Right hindlimb (tissue), 1 donor: ENCODE data around the gene DARS2.
A peak's percentile ranks its signal among the peaks of the same experiment; 100 is the strongest.
"Not testable (repeated sequence)": the region's sequence is repeated elsewhere in the genome, so short reads cannot be mapped to it uniquely, and the experiment has no call there.

Source experiments
- DNase-seq: peaks from one replicate; pipeline ENCODE4 v3.0.0-alpha.2; 2018

DARS2 gene

GRCh38 chr1:173824315-173825081 lies at the start of gene DARS2, which contains the start of gene CENPL:
TSS of gene DARS2 (plus strand) at chr1:173824673. CDS start at chr1:173825230, 557 bp downstream.
TSS of gene CENPL (minus strand) at chr1:173824883. CDS start at chr1:173811299, 13,584 bp downstream.
- peak; percentile 97 for DNase-seq

GRCh38 chr1:173775578-173776226 lies 48.8 kb upstream of the DARS2 start:
- no peak for DNase-seq

- no peak for DNase-seq
These were observed 44.5 kb upstream of the DARS2 start for GRCh38 chr1:173779936-173780335.

- DNase-seq, result no peak
These were observed 39.5 kb upstream of the DARS2 start for GRCh38 chr1:173784997-173785396.

- no peak for DNase-seq
These were observed 34.6 kb upstream of the DARS2 start for GRCh38 chr1:173789841-173790240.

GRCh38 chr1:173798078-173798477 lies 26.4 kb upstream of the DARS2 start:
- no peak for DNase-seq

GRCh38 chr1:173799995-173800394 lies 24.5 kb upstream of the DARS2 start:
- DNase-seq, result not testable (repeated sequence)

GRCh38 chr1:173802961-173803360 lies 21.5 kb upstream of the DARS2 start:
- no peak for DNase-seq

GRCh38 chr1:173813654-173814053 lies 10.8 kb upstream of the DARS2 start:
- DNase-seq, result not testable (repeated sequence)

GRCh38 chr1:173818459-173818858 lies 6.0 kb upstream of the DARS2 start:
- no peak for DNase-seq

GRCh38 chr1:173821680-173822079 lies 2.8 kb upstream of the DARS2 start:
- no peak for DNase-seq

- no peak for DNase-seq
These were observed 625 bp upstream of the DARS2 start for GRCh38 chr1:173823781-173824314.

- DNase-seq, result no peak
These were observed 3.1 kb downstream of the DARS2 start for GRCh38 chr1:173827611-173828010.

- DNase-seq, result no peak
These were observed 8.3 kb downstream of the DARS2 start for GRCh38 chr1:173832748-173833147.

- DNase-seq, result no peak
These were observed 27.6 kb downstream of the DARS2 start for GRCh38 chr1:173852105-173852504.

- no peak for DNase-seq
These were observed 28.6 kb downstream of the DARS2 start for GRCh38 chr1:173853074-173853473.

- no peak for DNase-seq
These were observed 31.5 kb downstream of the DARS2 start for GRCh38 chr1:173856014-173856413.

GRCh38 chr1:173856903-173857302 lies 32.4 kb downstream of the DARS2 start:
- DNase-seq, result no peak

GRCh38 chr1:173857363-173857917 lies 33.0 kb downstream of the DARS2 start:
- DNase-seq, result no peak

- DNase-seq, result not testable (repeated sequence)
These were observed 35.1 kb downstream of the DARS2 start for GRCh38 chr1:173859547-173859946.

GRCh38 chr1:173860065-173860464 lies 35.6 kb downstream of the DARS2 start:
- no peak for DNase-seq

GRCh38 chr1:173861731-173862145 lies 37.3 kb downstream of the DARS2 start:
- DNase-seq, result no peak

- not testable (repeated sequence) for DNase-seq
These were observed 37.8 kb downstream of the DARS2 start for GRCh38 chr1:173862146-173862768.
